ENCODE data around the gene XPA. TPM values are rescaled to one million over a fixed set of nuclear protein-coding genes. Genes with fewer than 3 reads are reported as not detected.

The XPA gene
- total and polyA plus RNA-seq, 4 experiments from 2014 or later, result 24.0 to 36.2 (median 28.9) TPM

Other genes starting within 250 kb of the XPA start
- 1 to 10 TPM; 2.6 to 2.7 TPM for gene TMOD1, start 195.7 kb downstream of the XPA start, total RNA-seq
- gene TMOD1, start 195.7 kb downstream of the XPA start, polyA plus RNA-seq, result 1 to 10 TPM; 2.1 to 3.3 TPM
- 10 to 100 TPM; 17.8 to 18.4 TPM for gene TSTD2, start 64.0 kb downstream of the XPA start, total RNA-seq
- 1 to 10 TPM; 7.2 to 7.9 TPM for gene TSTD2, start 64.0 kb downstream of the XPA start, polyA plus RNA-seq
- 10 to 100 TPM; 40.7 to 50.8 TPM for gene NCBP1, start 63.5 kb downstream of the XPA start, total RNA-seq
- gene NCBP1, start 63.5 kb downstream of the XPA start, polyA plus RNA-seq, result 10 to 100 TPM; 12.5 to 20.0 TPM
- not detected for gene FOXE1, start 155.9 kb upstream of the XPA start, total RNA-seq
- not detected for gene FOXE1, start 155.9 kb upstream of the XPA start, polyA plus RNA-seq
- gene TRMO, start 225.2 kb upstream of the XPA start, total RNA-seq, result 10 to 100 TPM; 51.6 to 59.5 TPM
- 10 to 100 TPM; 21.7 to 31.2 TPM for gene TRMO, start 225.2 kb upstream of the XPA start, polyA plus RNA-seq
- 1 to 10 TPM; 1.6 to 2.3 TPM for gene HEMGN, start 240.8 kb upstream of the XPA start, total RNA-seq
- 1 to 10 TPM; 3.4 to 4.0 TPM for gene HEMGN, start 240.8 kb upstream of the XPA start, polyA plus RNA-seq

Measured in CD4-positive, alpha-beta memory T cell (primary cell).